Nasal cavity respiratory epithelium epithelial cell of viscerocranial mucosa (primary cell): ENCODE data around the gene GPR152. TPM values are rescaled to one million over a fixed set of nuclear protein-coding genes. Genes with fewer than 3 reads are reported as not detected.

Experiments
- total RNA-seq: library from RNA; depleted of rRNA; stranded (reverse); fragments of >200 nt; gene quantifications from 2 replicates; pipeline ENCODE4 v1.2.3, GENCODE V29; 2014

Gene GPR152
- not detected in 2 replicates for total RNA-seq

GRCh38 chr11:67452141-67452952 is at the start of gene GPR152:
GPR152 (minus strand) TSS chr11:67452729; CDS start chr11:67452724, 5 bp downstream.

DNA sequence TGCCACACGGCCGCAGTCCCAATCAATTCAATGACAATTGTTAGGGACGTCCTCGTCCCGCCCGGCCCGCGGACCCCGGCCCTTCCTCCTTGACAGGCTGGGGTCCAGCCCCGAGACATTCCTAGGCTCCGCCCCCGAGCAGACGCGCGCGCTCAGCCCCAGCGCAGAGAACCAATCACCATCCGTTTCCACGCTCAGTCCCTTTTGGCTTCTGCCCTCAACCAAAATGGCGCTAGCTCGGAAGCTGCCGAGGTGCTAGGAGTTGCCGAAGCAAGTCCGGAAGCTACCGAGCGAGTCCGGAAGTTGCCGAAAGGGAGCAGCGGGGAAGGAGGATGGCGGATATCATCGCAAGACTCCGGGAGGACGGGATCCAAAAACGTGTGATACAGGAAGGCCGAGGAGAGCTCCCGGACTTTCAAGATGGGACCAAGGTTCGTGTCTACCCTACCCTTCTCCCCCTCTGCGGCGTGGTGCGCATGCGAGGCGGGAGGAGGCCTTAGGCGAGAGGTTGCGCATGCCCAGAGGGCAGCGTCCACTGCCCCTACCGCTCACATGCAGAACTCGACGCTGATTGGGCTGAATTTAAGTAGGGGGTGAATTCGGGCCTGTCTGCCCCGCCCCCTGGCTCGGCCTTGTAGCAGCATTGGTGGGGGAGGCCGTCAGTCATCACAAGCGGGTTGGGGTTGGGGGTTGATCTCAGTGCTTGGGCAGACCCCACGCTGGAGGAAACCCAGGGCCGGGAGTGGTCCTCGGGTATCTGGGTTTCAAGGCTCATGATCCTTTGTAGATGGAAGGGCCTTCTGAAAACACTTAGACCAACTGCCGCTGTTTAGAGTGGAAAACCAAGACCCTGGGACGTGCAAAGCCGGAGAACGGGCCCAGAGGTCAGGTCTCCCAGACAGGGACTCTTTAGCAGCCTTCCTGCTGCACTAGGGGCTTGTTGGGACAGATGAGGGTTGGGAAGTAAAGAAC is 30.6 kb upstream of the GPR152 start, which contains the start of gene AIP:
Gene AIP (plus strand): TSS at position 200 of the 972 bp plus-strand sequence. CDS start 133 bp downstream, at position 333.

DNA sequence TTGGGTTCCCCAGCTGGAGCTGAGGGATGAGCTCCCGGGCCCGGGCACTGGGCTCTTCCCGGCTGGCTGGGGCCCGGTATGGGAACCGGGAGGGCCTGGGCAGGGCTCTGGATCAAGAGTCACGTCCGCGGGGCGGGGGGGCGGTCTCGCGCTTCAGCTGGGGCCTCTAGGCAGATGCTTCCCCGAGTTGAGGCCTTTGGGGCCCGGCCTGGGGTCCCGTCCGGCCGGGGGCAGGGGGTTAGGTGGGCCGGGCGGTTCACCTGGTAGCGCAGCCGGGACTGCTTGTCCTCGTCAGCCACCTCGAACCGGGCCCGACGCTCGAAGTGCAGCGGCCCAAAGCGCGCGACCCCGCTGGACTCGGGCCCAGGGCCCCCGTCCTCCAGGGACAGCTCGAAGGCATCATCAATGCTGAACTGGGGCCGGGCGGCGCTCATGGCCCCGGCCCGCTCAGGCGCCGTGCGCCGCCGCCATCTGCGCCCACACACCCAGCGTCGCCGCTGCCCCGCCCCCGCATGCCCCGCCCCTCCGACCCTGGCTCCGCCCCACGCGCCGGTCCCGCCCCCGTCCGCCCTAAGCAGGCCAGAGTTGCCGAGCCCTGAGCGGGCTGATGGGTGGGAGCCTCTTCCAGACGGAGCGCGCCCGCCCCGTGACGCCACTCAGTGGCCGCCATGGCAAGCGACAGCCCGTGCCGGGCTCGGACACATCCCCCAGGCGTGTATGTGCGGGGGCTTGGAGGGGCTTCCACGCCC is 16.4 kb upstream of the GPR152 start, which contains the start of gene TMEM134:
Gene TMEM134 (minus strand): TSS at position 493 of the 749 bp plus-strand sequence. CDS start 59 bp downstream, at position 434.

DNA sequence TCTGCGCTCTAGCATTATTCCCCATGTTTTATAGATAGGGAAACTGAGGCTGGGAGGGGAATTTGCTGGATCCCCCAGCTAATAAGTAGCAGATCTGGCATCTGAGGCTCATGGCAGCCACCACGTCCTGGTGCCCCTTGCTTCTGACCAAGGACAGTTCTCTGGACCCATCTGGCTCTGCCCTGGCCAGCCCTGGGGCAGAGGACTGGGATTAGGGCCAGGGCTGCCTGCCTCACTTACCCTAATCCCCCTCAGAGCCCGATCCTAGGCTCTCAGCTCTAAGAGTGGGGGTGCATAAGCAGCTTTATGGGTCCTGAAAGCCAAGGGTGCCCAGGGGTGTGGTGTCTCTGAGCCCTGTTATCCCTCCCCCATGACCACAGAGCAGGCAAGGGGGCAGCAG is 2.5 kb upstream of the GPR152 start, which contains the start of gene CABP4:
Gene CABP4 (plus strand): TSS at position 301 of the 400 bp plus-strand sequence. CDS start 70 bp downstream, at position 371.

DNA sequence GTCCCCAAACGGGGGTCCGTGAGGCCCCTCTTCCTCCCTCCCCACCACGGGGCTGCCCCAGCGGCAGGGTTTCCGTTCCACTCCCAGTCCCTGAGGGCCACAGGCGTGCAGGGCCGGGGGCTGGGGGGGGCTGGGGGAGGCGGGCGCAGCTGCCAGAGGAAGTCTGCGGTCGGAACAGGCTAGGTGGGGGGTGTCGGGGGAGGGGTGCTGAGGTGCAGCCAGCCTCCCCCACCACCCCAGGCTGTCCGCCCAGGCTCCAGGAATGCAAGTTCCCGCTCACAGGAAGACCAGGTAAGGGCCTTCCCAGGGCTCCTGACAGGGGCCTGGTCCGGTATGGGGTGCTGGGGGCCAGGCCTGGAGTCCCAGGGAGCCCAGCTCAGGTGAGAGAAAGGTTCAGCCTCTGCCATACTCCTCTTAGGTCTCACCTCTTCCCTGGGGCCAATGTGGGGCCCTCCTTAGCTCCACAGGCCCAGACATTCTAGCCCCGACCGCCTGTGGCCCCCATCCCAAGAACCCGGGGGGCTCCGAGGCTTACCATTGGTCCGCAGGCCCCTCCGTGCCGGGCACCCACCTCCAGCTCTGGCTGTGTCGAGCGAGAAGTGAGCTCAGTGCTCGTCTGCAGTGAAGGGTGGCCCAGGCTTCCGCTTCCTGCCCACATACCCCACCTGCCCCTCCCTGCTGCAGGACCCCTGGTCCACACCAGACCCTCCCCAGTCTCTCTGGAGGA is 15.3 kb downstream of the GPR152 start, which contains the start of gene PTPRCAP:
Gene PTPRCAP (minus strand): TSS at position 601 of the 727 bp plus-strand sequence. CDS start 63 bp downstream, at position 538.

GRCh38 chr11:67428052-67429001 is 24.2 kb downstream of the GPR152 start, which contains the start of gene RPS6KB2:
RPS6KB2 (plus strand) TSS chr11:67428494; CDS start chr11:67428546, 52 bp downstream.

GRCh38 chr11:67415501-67416304 is 36.8 kb downstream of the GPR152 start, which contains the start of gene CARNS1:
CARNS1 (plus strand) TSS chr11:67415678; CDS start chr11:67416200, 522 bp downstream.

DNA sequence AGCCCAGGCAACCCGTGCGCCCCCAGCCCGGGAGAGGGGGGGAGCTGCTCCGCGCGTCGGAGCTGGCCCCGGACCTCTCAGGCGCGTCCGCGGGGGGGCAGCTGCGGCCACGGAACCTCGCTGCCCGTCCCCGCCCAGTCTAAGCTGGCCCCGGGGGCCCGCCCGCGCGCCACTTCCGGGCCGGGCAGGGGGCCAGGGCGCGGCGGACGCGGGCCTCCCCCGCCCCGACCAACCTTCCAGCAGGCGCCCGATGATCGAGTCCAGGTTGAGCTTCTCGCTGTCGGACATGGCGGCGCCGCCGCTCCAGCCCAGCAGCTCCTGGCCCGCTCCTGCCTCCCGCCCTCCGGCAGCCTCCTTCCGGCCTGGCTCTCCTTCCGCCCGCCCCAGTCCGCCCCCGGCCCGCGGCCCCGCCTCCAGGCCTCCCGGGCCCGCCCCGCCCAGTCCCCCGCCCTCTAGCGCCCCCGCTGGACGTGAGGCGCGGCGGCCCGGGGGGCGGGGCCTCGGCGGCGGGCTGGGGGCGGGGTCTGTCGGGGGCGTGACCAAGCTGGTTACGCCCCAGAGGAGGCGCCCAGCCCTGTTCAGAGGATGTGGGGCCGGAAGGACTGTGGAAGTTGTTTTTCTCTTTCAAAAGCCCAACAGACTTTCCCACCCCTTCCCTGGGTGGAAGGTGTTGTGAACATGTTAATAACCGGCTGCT is 50.9 kb downstream of the GPR152 start, which contains the start of gene PPP1CA:
Gene PPP1CA (minus strand): TSS at position 364 of the 697 bp plus-strand sequence. CDS start 76 bp downstream, at position 288.

Other genes with a start within 250 kb of the GPR152 start
- gene GRK2, start 186.3 kb downstream of the GPR152 start, total RNA-seq: 66.6 and 96.4 TPM in 2 replicates
- 34.9 and 57.0 TPM in 2 replicates for gene ANKRD13D, start 163.4 kb downstream of the GPR152 start, total RNA-seq
- gene SSH3, start 149.2 kb downstream of the GPR152 start, total RNA-seq: 26.0 and 46.7 TPM in 2 replicates
- gene POLD4, start 99.2 kb downstream of the GPR152 start, total RNA-seq: 28.0 and 29.8 TPM in 2 replicates
- gene CLCF1, start 79.1 kb downstream of the GPR152 start, total RNA-seq: 3.2 and 3.8 TPM in 2 replicates
- 5.6 and 7.9 TPM in 2 replicates for gene RAD9A, start 60.7 kb downstream of the GPR152 start, total RNA-seq
- 116 and 139 TPM in 2 replicates for gene PPP1CA, start 50.9 kb downstream of the GPR152 start, total RNA-seq
- not detected in 2 replicates for gene TBC1D10C, start 48.6 kb downstream of the GPR152 start, total RNA-seq
- gene CARNS1, start 37.1 kb downstream of the GPR152 start, total RNA-seq: under 0.01 TPM in 1 of 2 replicates, not detected in the other
- 46.5 and 72.5 TPM in 2 replicates for gene RPS6KB2, start 24.2 kb downstream of the GPR152 start, total RNA-seq
- gene PTPRCAP, start 15.0 kb downstream of the GPR152 start, total RNA-seq: 0.28 TPM in 1 of 2 replicates, not detected in the other
- 100 and 118 TPM in 2 replicates for gene CORO1B, start 9.3 kb downstream of the GPR152 start, total RNA-seq
- gene CABP4, start 2.6 kb upstream of the GPR152 start, total RNA-seq: not detected in 2 replicates
- gene TMEM134, start 16.5 kb upstream of the GPR152 start, total RNA-seq: 19.8 and 57.7 TPM in 2 replicates
- 41.6 and 46.8 TPM in 2 replicates for gene AIP, start 30.3 kb upstream of the GPR152 start, total RNA-seq
- gene PITPNM1, start 52.6 kb upstream of the GPR152 start, total RNA-seq: 22.9 and 32.5 TPM in 2 replicates
- gene CDK2AP2, start 55.4 kb upstream of the GPR152 start, total RNA-seq: 19.3 and 32.5 TPM in 2 replicates
- not detected in 2 replicates for gene CABP2, start 70.7 kb upstream of the GPR152 start, total RNA-seq
- 1,128 and 1,985 TPM in 2 replicates for gene GSTP1, start 131.1 kb upstream of the GPR152 start, total RNA-seq
- 150 and 196 TPM in 2 replicates for gene NDUFV1, start 154.2 kb upstream of the GPR152 start, total RNA-seq
- gene NUDT8, start 177.2 kb upstream of the GPR152 start, total RNA-seq: 7.8 and 8.5 TPM in 2 replicates
- gene TBX10, start 187.0 kb upstream of the GPR152 start, total RNA-seq: not detected in 2 replicates
- 0.14 TPM in 1 of 2 replicates, not detected in the other for gene ACY3, start 198.0 kb upstream of the GPR152 start, total RNA-seq
- 27.3 and 140 TPM in 2 replicates for gene ALDH3B2, start 221.9 kb upstream of the GPR152 start, total RNA-seq